DND-41 (cell line): ENCODE data around the gene HECTD4.

Source experiments
- EZH2 ChIP-seq: IDR thresholded peaks from 3 replicates; pipeline ENCODE4 v1.6.1; 2012; ENCODE audit warnings: borderline replicate concordance, low read depth, mild to moderate bottlenecking, moderate library complexity, low read length, inconsistent platforms; ENCODE audit not compliant: severe bottlenecking
- TF ChIP-seq, protein P1 (sequence below): IDR thresholded peaks from 2 replicates; pipeline ENCODE4 v1.5.1; 2012; ENCODE audit warnings: borderline replicate concordance, low read length, moderate library complexity, mild to moderate bottlenecking; ENCODE audit not compliant: poor library complexity, severe bottlenecking; ENCODE audit errors: extremely low read depth

DNA sequence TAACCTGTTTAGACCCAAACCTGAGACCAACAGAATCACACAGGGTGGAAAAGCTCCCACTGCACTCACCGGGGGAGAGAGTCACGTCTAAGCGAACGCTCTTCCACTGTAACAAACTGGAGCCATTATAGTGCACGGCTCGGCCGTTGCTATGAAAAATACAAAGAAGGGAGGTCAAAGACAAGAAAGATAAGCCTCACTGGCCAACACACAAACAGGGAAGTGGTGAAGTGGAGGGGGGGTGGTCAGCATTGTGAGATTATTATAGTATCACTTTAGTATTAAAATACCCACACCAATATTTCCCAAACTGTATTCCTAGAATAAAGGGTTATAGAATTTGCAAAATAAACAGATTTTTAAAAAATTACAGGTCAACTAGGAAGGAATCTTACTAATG is 166.0 kb downstream of the HECTD4 start:
- TF ChIP-seq, protein P1, sequence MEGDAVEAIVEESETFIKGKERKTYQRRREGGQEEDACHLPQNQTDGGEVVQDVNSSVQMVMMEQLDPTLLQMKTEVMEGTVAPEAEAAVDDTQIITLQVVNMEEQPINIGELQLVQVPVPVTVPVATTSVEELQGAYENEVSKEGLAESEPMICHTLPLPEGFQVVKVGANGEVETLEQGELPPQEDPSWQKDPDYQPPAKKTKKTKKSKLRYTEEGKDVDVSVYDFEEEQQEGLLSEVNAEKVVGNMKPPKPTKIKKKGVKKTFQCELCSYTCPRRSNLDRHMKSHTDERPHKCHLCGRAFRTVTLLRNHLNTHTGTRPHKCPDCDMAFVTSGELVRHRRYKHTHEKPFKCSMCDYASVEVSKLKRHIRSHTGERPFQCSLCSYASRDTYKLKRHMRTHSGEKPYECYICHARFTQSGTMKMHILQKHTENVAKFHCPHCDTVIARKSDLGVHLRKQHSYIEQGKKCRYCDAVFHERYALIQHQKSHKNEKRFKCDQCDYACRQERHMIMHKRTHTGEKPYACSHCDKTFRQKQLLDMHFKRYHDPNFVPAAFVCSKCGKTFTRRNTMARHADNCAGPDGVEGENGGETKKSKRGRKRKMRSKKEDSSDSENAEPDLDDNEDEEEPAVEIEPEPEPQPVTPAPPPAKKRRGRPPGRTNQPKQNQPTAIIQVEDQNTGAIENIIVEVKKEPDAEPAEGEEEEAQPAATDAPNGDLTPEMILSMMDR = no peak
- TF ChIP-seq EZH2 = no peak
